Kidney epithelial cell (primary cell): ENCODE data around the gene PSMD9. TPM values are rescaled to one million over a fixed set of nuclear protein-coding genes. Genes with fewer than 3 reads are reported as not detected.
"Not testable (repeated sequence)": the region's sequence is repeated elsewhere in the genome, so short reads cannot be mapped to it uniquely, and the experiment has no call there.

Experiments used
- DNase-seq: peaks from one replicate; pipeline ENCODE4 v3.0.0-alpha.2; 2010; ENCODE audit warnings: low read depth
- H3K27me3 ChIP-seq: 2 replicates; pipeline ENCODE4 v1.6.0; 2011; ENCODE audit warnings: low read length; ENCODE audit not compliant: control insufficient read depth, insufficient read depth
- H3K36me3 ChIP-seq: 2 replicates; pipeline ENCODE4 v1.5.1; 2011; ENCODE audit warnings: low read length; ENCODE audit not compliant: control insufficient read depth, insufficient read depth
- H3K4me3 ChIP-seq: 2 replicates; pipeline ENCODE4 v1.5.1; 2011; ENCODE audit warnings: low read depth, mild to moderate bottlenecking, control low read depth, low read length
- total RNA-seq: library from RNA; depleted of rRNA; stranded (reverse); fragments of >200 nt; gene quantifications from 2 replicates; pipeline ENCODE4 v1.2.3, GENCODE V29; 2015
- TF ChIP-seq, protein P1 (sequence below): IDR thresholded peaks from 2 replicates; pipeline ENCODE4 v1.5.1; 2011; ENCODE audit warnings: mild to moderate bottlenecking, moderate library complexity, low read length, control low read depth, inconsistent platforms; ENCODE audit not compliant: insufficient read depth, poor library complexity, severe bottlenecking

The PSMD9 gene
- total RNA-seq, 1 donor from 2014 or later, result 151 TPM

DNA sequence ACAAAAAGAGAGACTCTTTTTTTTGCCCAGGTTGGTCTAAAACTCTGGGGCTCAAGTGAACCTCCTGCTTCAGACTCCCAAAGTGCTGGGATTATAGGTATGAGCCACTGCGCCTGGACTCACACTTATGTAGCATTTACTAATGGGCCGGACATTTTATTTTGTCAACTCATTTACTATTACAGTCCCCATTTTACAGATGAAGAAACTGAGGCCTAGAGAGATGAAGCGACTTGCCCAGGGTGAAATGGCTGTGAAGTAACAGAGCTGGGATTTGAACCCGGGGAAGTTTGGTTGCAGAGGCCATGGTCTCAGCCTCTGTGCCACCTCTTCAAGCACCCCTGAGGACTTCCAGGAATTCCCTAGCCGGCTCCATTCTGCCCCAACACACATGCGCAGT, 39.4 kb upstream of the PSMD9 start:
- Histone ChIP-seq H3K27me3 (no peaks in the 10 kb centered on the region), H3K36me3 (no peaks in the 10 kb centered on the region), H3K4me3 (no peak overlapping the region)
- DNase-seq, result no peak
- TF ChIP-seq, protein P1, sequence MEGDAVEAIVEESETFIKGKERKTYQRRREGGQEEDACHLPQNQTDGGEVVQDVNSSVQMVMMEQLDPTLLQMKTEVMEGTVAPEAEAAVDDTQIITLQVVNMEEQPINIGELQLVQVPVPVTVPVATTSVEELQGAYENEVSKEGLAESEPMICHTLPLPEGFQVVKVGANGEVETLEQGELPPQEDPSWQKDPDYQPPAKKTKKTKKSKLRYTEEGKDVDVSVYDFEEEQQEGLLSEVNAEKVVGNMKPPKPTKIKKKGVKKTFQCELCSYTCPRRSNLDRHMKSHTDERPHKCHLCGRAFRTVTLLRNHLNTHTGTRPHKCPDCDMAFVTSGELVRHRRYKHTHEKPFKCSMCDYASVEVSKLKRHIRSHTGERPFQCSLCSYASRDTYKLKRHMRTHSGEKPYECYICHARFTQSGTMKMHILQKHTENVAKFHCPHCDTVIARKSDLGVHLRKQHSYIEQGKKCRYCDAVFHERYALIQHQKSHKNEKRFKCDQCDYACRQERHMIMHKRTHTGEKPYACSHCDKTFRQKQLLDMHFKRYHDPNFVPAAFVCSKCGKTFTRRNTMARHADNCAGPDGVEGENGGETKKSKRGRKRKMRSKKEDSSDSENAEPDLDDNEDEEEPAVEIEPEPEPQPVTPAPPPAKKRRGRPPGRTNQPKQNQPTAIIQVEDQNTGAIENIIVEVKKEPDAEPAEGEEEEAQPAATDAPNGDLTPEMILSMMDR, result no peak

DNA sequence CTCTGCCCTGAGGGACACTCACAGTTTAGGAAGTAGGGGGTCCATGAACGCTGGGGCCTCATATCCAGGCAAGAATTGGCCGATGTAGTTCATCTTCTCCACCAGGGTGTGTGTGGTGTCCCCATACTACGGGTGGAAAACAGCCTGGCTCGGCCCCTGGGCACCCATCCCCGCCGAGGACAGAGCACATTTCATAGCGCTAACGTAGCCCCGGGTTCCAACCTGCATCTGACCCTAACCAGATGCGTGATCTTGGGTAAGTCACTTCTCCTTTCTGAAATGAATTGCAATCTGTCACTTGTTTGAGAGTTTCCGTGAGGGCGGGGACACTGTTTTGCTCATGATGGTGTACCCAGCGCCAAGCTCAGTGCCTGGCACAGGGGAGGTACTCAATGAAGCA, 38.9 kb upstream of the PSMD9 start:
- Histone ChIP-seq H3K27me3 (no peaks in the 10 kb centered on the region), H3K4me3 (no peak overlapping the region), H3K36me3 (no peaks in the 10 kb centered on the region)
- DNase-seq, result no peak
- TF ChIP-seq, protein P1, result no peak

DNA sequence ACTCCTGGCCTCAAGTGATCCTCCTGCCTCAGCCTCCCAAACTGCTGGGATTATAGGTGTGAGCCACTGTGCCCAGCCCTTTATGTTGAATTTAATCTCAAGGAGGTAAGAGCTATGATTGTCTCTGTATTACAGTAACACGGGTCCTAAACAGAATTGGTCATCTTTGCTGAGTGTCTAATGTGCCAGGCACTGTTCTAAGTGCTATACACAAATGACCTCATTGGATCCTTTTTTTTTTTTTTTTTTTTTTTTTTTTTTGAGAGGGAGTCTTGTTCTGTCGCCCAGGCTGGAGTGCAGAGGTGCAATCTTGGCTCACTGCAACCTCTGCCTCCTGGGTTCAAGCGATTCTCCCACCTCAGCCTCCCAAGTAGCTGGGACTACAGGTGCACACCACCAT, 36.2 kb upstream of the PSMD9 start:
- H3K27me3 ChIP-seq, H3K4me3 ChIP-seq, DNase-seq: not testable (repeated sequence)

DNA sequence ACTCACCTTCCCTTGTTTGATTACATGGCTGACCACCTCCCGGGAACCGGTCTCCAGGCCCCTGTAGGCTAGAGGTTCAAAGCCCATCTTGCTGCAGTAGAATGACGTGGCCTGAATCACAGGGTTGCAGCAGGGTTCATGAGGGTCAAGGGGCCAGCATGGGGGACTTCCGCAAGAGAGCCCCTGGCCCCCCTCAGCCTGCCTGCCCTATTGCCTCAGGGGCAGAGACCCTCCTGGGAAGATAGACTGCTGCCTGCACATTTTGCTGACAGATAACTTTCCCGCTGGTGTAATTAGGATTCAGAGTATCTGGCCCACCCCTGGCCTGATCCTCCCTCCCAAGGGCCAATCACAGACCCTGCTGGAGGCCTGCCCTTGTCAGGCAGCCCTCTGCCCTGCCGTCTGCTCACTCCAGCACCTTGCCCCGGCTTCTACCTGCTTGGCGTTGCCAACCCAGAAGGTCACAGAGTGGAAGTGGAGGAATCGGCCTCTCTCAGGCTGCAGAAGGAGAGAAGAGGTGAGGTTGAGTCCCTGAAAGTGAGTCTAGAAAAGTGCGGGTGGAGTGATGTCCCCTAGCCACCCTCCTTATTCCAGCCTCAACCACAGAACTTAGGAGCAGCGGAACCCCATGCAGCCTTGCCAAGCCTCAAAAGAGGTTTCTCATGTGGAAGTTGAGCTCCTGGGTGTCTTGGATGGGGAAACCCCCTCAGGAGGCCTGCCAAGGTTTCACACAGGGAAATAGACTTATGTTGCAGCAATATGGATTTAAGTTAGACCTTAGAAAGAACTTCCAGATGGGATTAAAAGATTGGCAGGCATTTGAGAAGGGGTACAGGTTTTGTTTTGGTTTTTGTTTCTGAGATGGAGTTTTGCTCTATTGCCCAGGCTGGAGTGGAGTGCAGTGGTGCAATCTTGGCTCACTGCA, 31.0 kb upstream of the PSMD9 start:
- TF ChIP-seq, protein P1, result no peak
- H3K4me3 ChIP-seq, result no peak overlapping the region
- no peaks in the 10 kb centered on the region for H3K36me3 ChIP-seq
- no peaks in the 10 kb centered on the region for H3K27me3 ChIP-seq
- DNase-seq, result no peak

More for the DNA sequence above, 36.2 kb upstream of the PSMD9 start:
- H3K36me3 ChIP-seq, result not testable (repeated sequence)

DNA sequence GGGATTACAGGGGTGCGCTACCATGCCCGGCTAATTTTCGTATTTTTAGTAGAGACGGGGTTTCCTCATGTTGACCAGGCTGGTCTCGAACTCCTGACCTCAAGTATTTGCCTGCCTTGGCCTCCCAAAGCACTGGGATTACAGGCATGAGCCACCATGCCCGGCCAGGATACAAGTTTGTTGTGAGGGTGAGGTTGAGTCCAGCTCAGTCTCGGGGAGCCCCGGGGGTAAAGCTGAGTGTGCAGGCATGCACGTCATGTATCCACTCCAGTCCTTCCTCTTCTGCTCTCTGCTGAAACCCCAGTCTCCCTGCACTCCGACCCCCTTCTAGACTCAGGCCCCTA, 30.3 kb upstream of the PSMD9 start:
- TF ChIP-seq, protein P1, result no peak
- Histone ChIP-seq H3K36me3 (no peaks in the 10 kb centered on the region), H3K4me3 (no peak overlapping the region), H3K27me3 (no peaks in the 10 kb centered on the region)
- DNase-seq, result no peak

DNA sequence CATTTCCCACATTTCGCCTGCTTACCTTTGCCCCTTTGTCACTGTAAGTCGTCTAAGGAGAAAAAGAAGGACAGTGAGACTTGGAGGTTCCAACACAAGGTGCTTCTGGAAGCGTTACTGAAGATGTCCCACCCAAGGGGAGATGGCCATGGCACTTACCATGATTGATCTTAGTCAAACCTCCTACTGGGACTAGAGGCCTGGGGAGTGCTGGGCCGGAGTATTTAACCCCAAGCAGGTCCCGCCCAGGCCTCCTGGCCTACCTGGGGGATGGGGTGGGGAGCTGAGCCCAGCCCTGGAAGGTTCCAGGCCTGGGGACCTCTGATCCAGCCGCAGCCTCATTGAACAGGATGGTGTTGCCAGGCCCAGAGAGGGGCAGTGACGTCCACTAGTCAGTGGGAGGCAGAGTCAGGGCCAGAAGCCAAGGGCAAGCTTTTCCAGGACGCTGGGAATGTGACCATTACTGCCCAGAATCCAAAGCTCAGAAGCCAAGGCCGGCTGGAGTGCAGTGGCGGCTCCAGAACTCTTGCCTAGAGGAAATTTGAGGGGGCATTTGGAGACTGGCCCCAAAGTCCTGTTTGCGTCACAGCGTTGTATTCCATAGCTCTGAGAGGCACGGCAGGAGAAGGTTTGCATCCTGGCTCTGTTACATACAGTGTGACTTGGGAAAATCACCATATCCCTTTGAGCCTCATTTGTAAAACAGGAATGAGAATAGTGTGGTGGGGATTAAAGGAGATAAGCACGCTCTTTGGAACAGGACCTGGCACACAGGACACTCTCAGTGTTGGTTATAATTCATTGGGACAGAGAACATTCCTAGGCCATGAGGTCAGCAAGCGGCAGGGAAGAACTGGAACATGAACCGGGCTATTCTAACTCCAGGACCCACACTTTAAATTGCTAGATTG, 29.7 kb upstream of the PSMD9 start, which contains the start of gene HPD:
Gene HPD, minus strand, starts transcription at position 198 of the 911 bp plus-strand sequence. Its CDS starts 36 bp downstream, at position 162.
- DNase-seq, result peak; percentile 45
- H3K36me3 ChIP-seq, result no peaks in the 10 kb centered on the region
- no peak within 1 kb of the TSS for H3K4me3 ChIP-seq
- no peaks in the 10 kb centered on the region for H3K27me3 ChIP-seq
- TF ChIP-seq, protein P1, result no peak
